NOMO-1 treated with DMSO at 0.1 percent for 48 hours (cell line): ENCODE results near the gene CEP68.
A peak's percentile ranks its signal among the peaks of the same experiment; 100 is the strongest.
"Not testable (repeated sequence)": the region's sequence is repeated elsewhere in the genome, so short reads cannot be mapped to it uniquely, and the experiment has no call there.

Experiments
- DNase-seq: peaks from one replicate; lab custom pipeline; 2025; ENCODE audit not compliant: unreplicated experiment; lab: John Stamatoyannopoulos, UW

CEP68 gene

GRCh38 chr2:65129826-65130663 lies 73.8 kb downstream of the CEP68 start, which contains the start of gene RAB1A:
Gene RAB1A (minus strand): TSS chr2:65130106. CDS start chr2:65129915, 191 bp downstream.
- DNase-seq = peak; percentile 99

GRCh38 chr2:65130664-65131175 lies 74.5 kb downstream of the CEP68 start:
- peak; percentile 88 for DNase-seq

GRCh38 chr2:65132930-65133329 lies 76.7 kb downstream of the CEP68 start:
- DNase-seq = not testable (repeated sequence)

- no peak for DNase-seq
These were observed 77.4 kb downstream of the CEP68 start for GRCh38 chr2:65133626-65134025.

GRCh38 chr2:65134158-65134557 lies 77.9 kb downstream of the CEP68 start:
- DNase-seq = no peak

- no peak for DNase-seq
These were observed 80.0 kb downstream of the CEP68 start for GRCh38 chr2:65136253-65136652.
